ENCODE results near the gene C2orf92.
A peak's percentile ranks its signal among the peaks of the same experiment; 100 is the strongest.

C2orf92 gene

GRCh38 chr2:97704989-97705388, 35.5 kb downstream of the C2orf92 start:
- H3K14ac ChIP-seq (ENCODE audit: low read length): no peak overlapping the region
- H3K9me3 ChIP-seq (ENCODE audit: insufficient read depth, low read depth, low read length): peaks cover 2% of the 10 kb centered on the region
- H4K8ac ChIP-seq (ENCODE audit: low read depth, low read length): no peak overlapping the region
- H3K4me1 ChIP-seq (ENCODE audit: control insufficient read depth in 1 of 2, insufficient read depth in 2 of 2, low read length in 2 of 2): peaks cover 3 to 12% of the 10 kb centered on the region in 2 experiments
- H2BK120ac ChIP-seq (ENCODE audit: insufficient read depth, low read length, poor library complexity): no peak overlapping the region
- H3K79me2 ChIP-seq (ENCODE audit: control insufficient read depth, insufficient read depth, low read length, poor library complexity): no peaks in the 10 kb centered on the region
- H3K27ac ChIP-seq (ENCODE audit: low read depth, low read length): no peak overlapping the region
- no peak overlapping the region for H3K9ac ChIP-seq (ENCODE audit: low read length)
- no peak overlapping the region for H3K4ac ChIP-seq (ENCODE audit: low read depth, low read length)
- no peaks in the 10 kb centered on the region for H3K36me3 ChIP-seq (ENCODE audit: control insufficient read depth in 1 of 2, insufficient read depth in 2 of 2, low read length in 2 of 2)
- no peak overlapping the region for H3K18ac ChIP-seq (ENCODE audit: low read length)
- no peak overlapping the region for H4K91ac ChIP-seq (ENCODE audit: low read depth, low read length)
- no CpG with 5 or more reads among the region's 5 CpGs for WGBS (ENCODE audit: extremely low coverage, insufficient coverage, insufficient read length)
- H3K4me3 ChIP-seq (ENCODE audit: low read depth, low read length): no peak overlapping the region
- H3K23ac ChIP-seq (ENCODE audit: low read length): no peak overlapping the region
- peaks cover 2% of the 10 kb centered on the region for H3K79me1 ChIP-seq (ENCODE audit: low read length)
- no peak overlapping the region for H2BK5ac ChIP-seq (ENCODE audit: low read depth, low read length, poor library complexity)
- no peak overlapping the region for H2AK5ac ChIP-seq (ENCODE audit: low read length)
- H4K12ac ChIP-seq (ENCODE audit: low read depth, low read length): no peak overlapping the region
- no peak overlapping the region for H2AFZ ChIP-seq (ENCODE audit: insufficient read depth, low read length, poor library complexity)
- H3K27me3 ChIP-seq (ENCODE audit: insufficient read depth, low read length): no peaks in the 10 kb centered on the region
- no peak overlapping the region for H3K4me2 ChIP-seq (ENCODE audit: low read length)
- peak overlapping the region; percentile 8 for H2BK12ac ChIP-seq (ENCODE audit: low read length)
- no peak for DNase-seq

- no peak overlapping the region for H4K8ac ChIP-seq (ENCODE audit: low read depth, low read length)
- H3K79me1 ChIP-seq (ENCODE audit: low read length): peaks cover 8% of the 10 kb centered on the region
- H4K12ac ChIP-seq (ENCODE audit: low read depth, low read length): no peak overlapping the region
- no peak overlapping the region for H2BK5ac ChIP-seq (ENCODE audit: low read depth, low read length, poor library complexity)
- no peak overlapping the region for H3K9ac ChIP-seq (ENCODE audit: low read length)
- no peak overlapping the region for H2BK12ac ChIP-seq (ENCODE audit: low read length)
- no peak overlapping the region for H2AFZ ChIP-seq (ENCODE audit: insufficient read depth, low read length, poor library complexity)
- WGBS (ENCODE audit: extremely low coverage, insufficient coverage, insufficient read length): no CpG with 5 or more reads among the region's 13 CpGs
- H3K18ac ChIP-seq (ENCODE audit: low read length): no peak overlapping the region
- H3K9me3 ChIP-seq (ENCODE audit: insufficient read depth, low read depth, low read length): peaks cover 2% of the 10 kb centered on the region
- no peak overlapping the region for H3K27ac ChIP-seq (ENCODE audit: low read depth, low read length)
- no peak overlapping the region for H4K91ac ChIP-seq (ENCODE audit: low read depth, low read length)
- H3K14ac ChIP-seq (ENCODE audit: low read length): no peak overlapping the region
- no peak overlapping the region for H3K4me2 ChIP-seq (ENCODE audit: low read length)
- H2BK120ac ChIP-seq (ENCODE audit: insufficient read depth, low read length, poor library complexity): no peak overlapping the region
- H3K4me3 ChIP-seq (ENCODE audit: low read depth, low read length): no peak overlapping the region
- H3K23ac ChIP-seq (ENCODE audit: low read length): no peak overlapping the region
- H2AK5ac ChIP-seq (ENCODE audit: low read length): no peak overlapping the region
- H3K27me3 ChIP-seq (ENCODE audit: insufficient read depth, low read length): no peaks in the 10 kb centered on the region
- no peaks in the 10 kb centered on the region for H3K79me2 ChIP-seq (ENCODE audit: control insufficient read depth, insufficient read depth, low read length, poor library complexity)
- DNase-seq: no peak
- H3K36me3 ChIP-seq (ENCODE audit: control insufficient read depth in 1 of 2, insufficient read depth in 2 of 2, low read length in 2 of 2): no peaks in the 10 kb centered on the region
- peaks cover 9 to 18% of the 10 kb centered on the region in 2 experiments for H3K4me1 ChIP-seq (ENCODE audit: control insufficient read depth in 1 of 2, insufficient read depth in 2 of 2, low read length in 2 of 2)
- no peak overlapping the region for H3K4ac ChIP-seq (ENCODE audit: low read depth, low read length)
Measured at GRCh38 chr2:97706112-97706511, 36.6 kb downstream of the C2orf92 start.

GRCh38 chr2:97706708-97707345, 37.3 kb downstream of the C2orf92 start:
- Histone ChIP-seq H2BK5ac (ENCODE audit: low read depth, low read length, poor library complexity) (no peak overlapping the region), H2AK5ac (ENCODE audit: low read length) (no peak overlapping the region), H4K8ac (ENCODE audit: low read depth, low read length) (no peak overlapping the region), H4K91ac (ENCODE audit: low read depth, low read length) (no peak overlapping the region), H3K27me3 (ENCODE audit: insufficient read depth, low read length) (no peaks in the 10 kb centered on the region), H3K27ac (ENCODE audit: low read depth, low read length) (no peak overlapping the region), H2AFZ (ENCODE audit: insufficient read depth, low read length, poor library complexity) (no peak overlapping the region), H3K36me3 (ENCODE audit: control insufficient read depth in 1 of 2, insufficient read depth in 2 of 2, low read length in 2 of 2) (no peaks in the 10 kb centered on the region), H3K9me3 (ENCODE audit: insufficient read depth, low read depth, low read length) (peaks cover 2% of the 10 kb centered on the region), H3K4me2 (ENCODE audit: low read length) (no peak overlapping the region), H3K79me1 (ENCODE audit: low read length) (peaks cover 15% of the 10 kb centered on the region), H2BK120ac (ENCODE audit: insufficient read depth, low read length, poor library complexity) (no peak overlapping the region), H3K4me1 (ENCODE audit: control insufficient read depth in 1 of 2, insufficient read depth in 2 of 2, low read length in 2 of 2) (peaks cover 15 to 22% of the 10 kb centered on the region in 2 experiments), H2BK12ac (ENCODE audit: low read length) (no peak overlapping the region), H3K9ac (ENCODE audit: low read length) (no peak overlapping the region), H4K12ac (ENCODE audit: low read depth, low read length) (no peak overlapping the region), H3K18ac (ENCODE audit: low read length) (no peak overlapping the region), H3K23ac (ENCODE audit: low read length) (no peak overlapping the region), H3K79me2 (ENCODE audit: control insufficient read depth, insufficient read depth, low read length, poor library complexity) (no peaks in the 10 kb centered on the region), H3K4me3 (ENCODE audit: low read depth, low read length) (no peak overlapping the region), H3K4ac (ENCODE audit: low read depth, low read length) (no peak overlapping the region), H3K14ac (ENCODE audit: low read length) (no peak overlapping the region)
- no peak for DNase-seq
- 100% methylated on average over 3 of the region's 11 CpGs for WGBS (ENCODE audit: extremely low coverage, insufficient coverage, insufficient read length)

GRCh38 chr2:97707362-97708047, 38.0 kb downstream of the C2orf92 start:
- Histone ChIP-seq H3K9ac (ENCODE audit: low read length) (no peak overlapping the region), H3K9me3 (ENCODE audit: insufficient read depth, low read depth, low read length) (peaks cover 2% of the 10 kb centered on the region), H3K79me1 (ENCODE audit: low read length) (peaks cover 15% of the 10 kb centered on the region), H2BK12ac (ENCODE audit: low read length) (no peak overlapping the region), H2BK120ac (ENCODE audit: insufficient read depth, low read length, poor library complexity) (no peak overlapping the region), H2BK5ac (ENCODE audit: low read depth, low read length, poor library complexity) (no peak overlapping the region), H2AFZ (ENCODE audit: insufficient read depth, low read length, poor library complexity) (no peak overlapping the region), H3K4me2 (ENCODE audit: low read length) (no peak overlapping the region), H3K79me2 (ENCODE audit: control insufficient read depth, insufficient read depth, low read length, poor library complexity) (no peaks in the 10 kb centered on the region), H3K27ac (ENCODE audit: low read depth, low read length) (no peak overlapping the region), H3K18ac (ENCODE audit: low read length) (no peak overlapping the region), H3K36me3 (ENCODE audit: control insufficient read depth in 1 of 2, insufficient read depth in 2 of 2, low read length in 2 of 2) (no peaks in the 10 kb centered on the region), H3K27me3 (ENCODE audit: insufficient read depth, low read length) (no peaks in the 10 kb centered on the region), H3K4me1 (ENCODE audit: control insufficient read depth in 1 of 2, insufficient read depth in 2 of 2, low read length in 2 of 2) (peaks cover 16 to 23% of the 10 kb centered on the region in 2 experiments), H4K91ac (ENCODE audit: low read depth, low read length) (no peak overlapping the region), H3K4ac (ENCODE audit: low read depth, low read length) (no peak overlapping the region), H3K23ac (ENCODE audit: low read length) (no peak overlapping the region), H3K14ac (ENCODE audit: low read length) (no peak overlapping the region), H2AK5ac (ENCODE audit: low read length) (peak overlapping the region; percentile 28), H4K12ac (ENCODE audit: low read depth, low read length) (no peak overlapping the region), H3K4me3 (ENCODE audit: low read depth, low read length) (no peak overlapping the region), H4K8ac (ENCODE audit: low read depth, low read length) (no peak overlapping the region)
- no CpG with 5 or more reads among the region's 11 CpGs for WGBS (ENCODE audit: extremely low coverage, insufficient coverage, insufficient read length)
- no peak for DNase-seq
